SK-N-SH (cell line): Measurements from ENCODE around the gene NOG. TPM values are rescaled to one million over a fixed set of nuclear protein-coding genes. Genes with fewer than 3 reads are reported as not detected.

Experiments used
- CTCF ChIA-PET: fragments of 300-600, 350-600 bp; formaldehyde crosslinking; extraction: SDS; loops from one replicate; lab custom pipeline; 2021; lab: Yijun Ruan, JAX
- POLR2A ChIA-PET: fragments of 350-600 bp; sonication (Branson Sonifier 250); formaldehyde crosslinking; extraction: SDS; loops from one replicate; lab custom pipeline; 2020; ENCODE audit warnings: antibody characterized with exemption, inconsistent platforms; lab: Yijun Ruan, JAX
- DNase-seq: peaks from one replicate; pipeline ENCODE4 v3.0.0; 2012
- H2AFZ ChIP-seq: fragments of 200-600 bp; sonication (generic); 2 replicates; pipeline ENCODE4 v1.8.1; 2016; ENCODE audit warnings: antibody characterized with exemption, mild to moderate bottlenecking, low read depth
- H3F3A ChIP-seq: fragments of 200-600 bp; sonication (generic); replicated peaks from 2 replicates; pipeline ENCODE3; 2016; ENCODE audit warnings: antibody characterized with exemption, mild to moderate bottlenecking; ENCODE audit not compliant: insufficient read depth
- H3K27ac ChIP-seq, 2 experiments: fragments of 200-500 bp in 1 of 2; fragments of 200-600 bp in 1 of 2; sonication (Bioruptor generic) in 1 of 2; sonication (generic), shearing (Covaris generic) in 1 of 2; 2 replicates each; pipeline versions ENCODE4 v1.5.1 to v1.6.1; 2014 to 2016; ENCODE audit warnings: low read depth in 2 of 2, inconsistent platforms in 1 of 2, low read length in 1 of 2, mild to moderate bottlenecking in 1 of 2, mixed read lengths in 1 of 2
- H3K27me3 ChIP-seq: fragments of 200-600 bp; sonication (generic), shearing (Covaris generic); 2 replicates; pipeline ENCODE4 v1.6.1; 2016; ENCODE audit warnings: mixed run types; ENCODE audit not compliant: insufficient read depth
- H3K36me3 ChIP-seq, 2 experiments: fragments of 200-500 bp in 1 of 2; fragments of 200-600 bp in 1 of 2; sonication (Bioruptor generic) in 1 of 2; sonication (generic) in 1 of 2; replicated peaks in 1 of 2; 2 replicates each; pipeline versions ENCODE3 to v1.5.1; 2014 to 2016; ENCODE audit warnings: low read length in 1 of 2, mild to moderate bottlenecking in 1 of 2; ENCODE audit not compliant: insufficient read depth in 2 of 2, control insufficient read depth in 1 of 2
- H3K4me1 ChIP-seq, 2 experiments: fragments of 200-500 bp in 1 of 2; fragments of 200-600 bp in 1 of 2; sonication (Bioruptor generic) in 1 of 2; sonication (generic), shearing (Covaris generic) in 1 of 2; 2 replicates each; pipeline versions ENCODE4 v1.5.1 to v1.6.1; 2014 to 2016; ENCODE audit warnings: low read depth in 1 of 2, low read length in 1 of 2, mixed run types in 1 of 2; ENCODE audit not compliant: insufficient read depth in 2 of 2, control insufficient read depth in 1 of 2
- H3K4me2 ChIP-seq: fragments of 200-600 bp; sonication (generic), shearing (Covaris generic); 2 replicates; pipeline ENCODE4 v1.6.1; 2017; ENCODE audit warnings: mixed run types
- H3K4me3 ChIP-seq, 2 experiments: fragments of 200-500 bp in 1 of 2; fragments of 200-600 bp in 1 of 2; sonication (Bioruptor generic) in 1 of 2; sonication (generic), shearing (Covaris generic) in 1 of 2; 2 replicates each; pipeline versions ENCODE4 v1.5.1 to v1.8.1; 2014 to 2016; ENCODE audit warnings: low read depth in 2 of 2, inconsistent platforms in 1 of 2, low read length in 1 of 2, mild to moderate bottlenecking in 1 of 2, mixed read lengths in 1 of 2, moderate library complexity in 1 of 2
- H3K79me2 ChIP-seq: fragments of 200-600 bp; sonication (generic); 2 replicates; pipeline ENCODE4 v1.8.1; 2017; ENCODE audit warnings: mild to moderate bottlenecking; ENCODE audit not compliant: insufficient read depth
- H3K9ac ChIP-seq: fragments of 200-600 bp; sonication (generic); 2 replicates; pipeline ENCODE4 v1.6.1; 2017; ENCODE audit warnings: mixed run types
- H3K9me2 ChIP-seq: fragments of 200-600 bp; sonication (generic); 2 replicates; pipeline ENCODE4 v1.6.1; 2017; ENCODE audit warnings: mixed run types
- H3K9me3 ChIP-seq: fragments of 200-600 bp; sonication (generic); 2 replicates; pipeline ENCODE4 v1.6.1; 2017; ENCODE audit warnings: mixed run types, mild to moderate bottlenecking, moderate library complexity
- H4K20me1 ChIP-seq: fragments of 200-600 bp; sonication (generic); 2 replicates; pipeline ENCODE4 v1.6.1; 2017; ENCODE audit warnings: mild to moderate bottlenecking, mixed run types; ENCODE audit not compliant: insufficient read depth
- EP300 ChIP-seq, 2 experiments: IDR thresholded peaks; 2 replicates each; pipeline versions ENCODE4 v1.4.0 to v1.6.1; 2012; ENCODE audit warnings: borderline replicate concordance in 1 of 2, low read depth in 1 of 2, low read length in 1 of 2
- EZH2phosphoT487 ChIP-seq: fragments of 200-600 bp; sonication (generic); IDR thresholded peaks from 2 replicates; pipeline ENCODE4 v1.6.1; 2017; ENCODE audit warnings: low read depth, mixed run types, mild to moderate bottlenecking, antibody characterized with exemption, moderate library complexity, borderline replicate concordance
- FOSL2 ChIP-seq: IDR thresholded peaks from 2 replicates; pipeline ENCODE4 v1.4.0; 2012; ENCODE audit warnings: low read depth, mild to moderate bottlenecking, moderate library complexity, borderline replicate concordance
- FOXJ3 ChIP-seq: sonication (generic); formaldehyde crosslinking; IDR thresholded peaks from 2 replicates; pipeline ENCODE4 v1.5.1; 2020; ENCODE audit warnings: mild to moderate bottlenecking, missing genetic modification reagents
- GABPA ChIP-seq: IDR thresholded peaks from 2 replicates; pipeline ENCODE4 v1.4.0; 2012; ENCODE audit warnings: low read depth, mild to moderate bottlenecking
- MXI1 ChIP-seq: IDR thresholded peaks from 2 replicates; pipeline ENCODE4 v1.6.1; 2012; ENCODE audit warnings: mild to moderate bottlenecking, low read depth, low read length, improper control_type of control experiment
- POLR2AphosphoS5 ChIP-seq: IDR thresholded peaks from 2 replicates; pipeline ENCODE4 v1.6.1; 2012; ENCODE audit warnings: low read depth, low read length
- RAD21 ChIP-seq: IDR thresholded peaks from 2 replicates; pipeline ENCODE4 v1.6.1; 2012; ENCODE audit warnings: mild to moderate bottlenecking, low read length
- RCOR1 ChIP-seq: fragments of 150-350 bp; IDR thresholded peaks from 2 replicates; pipeline ENCODE4 v1.6.1; 2017; ENCODE audit warnings: antibody characterized with exemption, low read length
- REST ChIP-seq: IDR thresholded peaks from 2 replicates; pipeline ENCODE4 v1.6.1; 2012; ENCODE audit warnings: mild to moderate bottlenecking, low read depth, low read length, moderate library complexity
- RFX5 ChIP-seq: IDR thresholded peaks from 2 replicates; pipeline ENCODE4 v1.6.1; 2012; ENCODE audit warnings: mild to moderate bottlenecking, improper control_type of control experiment, low read length
- RXRA ChIP-seq: IDR thresholded peaks from 2 replicates; pipeline ENCODE4 v1.4.0; 2012; ENCODE audit warnings: low read depth, mild to moderate bottlenecking, borderline replicate concordance
- SIN3A ChIP-seq: IDR thresholded peaks from 2 replicates; pipeline ENCODE4 v1.6.1; 2012; ENCODE audit warnings: low read depth, mild to moderate bottlenecking, low read length, moderate library complexity, borderline replicate concordance
- TEAD4 ChIP-seq: IDR thresholded peaks from 2 replicates; pipeline ENCODE4 v1.4.0; 2012; ENCODE audit warnings: mild to moderate bottlenecking, borderline replicate concordance; ENCODE audit not compliant: insufficient read depth
- USF1 ChIP-seq: IDR thresholded peaks from 2 replicates; pipeline ENCODE4 v1.4.0; 2012; ENCODE audit warnings: low read depth, borderline replicate concordance
- USF2 ChIP-seq: fragments of 150-350 bp; IDR thresholded peaks from 2 replicates; pipeline ENCODE4 v1.6.1; 2017; ENCODE audit warnings: antibody characterized with exemption, low read length, low read depth, borderline replicate concordance
- YY1 ChIP-seq: IDR thresholded peaks from 2 replicates; pipeline ENCODE4 v1.4.0; 2012; ENCODE audit warnings: low read depth, mild to moderate bottlenecking
- WGBS: methylation state at CpG from one replicate; pipeline ENCODE4 v1.1.6; 2017; ENCODE audit warnings: low lambda C conversion rate; 5-methylcytosine and 5-hydroxymethylcytosine counted together
- polyA plus RNA-seq, 3 experiments: library from polyadenylated mRNA; depleted of rRNA; stranded (reverse); fragments of >200 nt; gene quantifications; 2 replicates each; pipeline ENCODE4 v1.2.3, GENCODE V29; 2012
- TF ChIP-seq, protein P1 (sequence below): IDR thresholded peaks from 2 replicates; pipeline ENCODE4 v1.4.0; 2012; ENCODE audit warnings: low read depth, borderline replicate concordance

NOG gene
- polyA plus RNA-seq, 1 of the 3 experiments (the other 2 are of a cell fraction), result 3.1 TPM

GRCh38 chr17:56595108-56595418 lies 1.6 kb downstream of the NOG start:
- Histone ChIP-seq H3K9me2 (no peaks in the 10 kb centered on the region), H3K79me2 (peaks cover 9% of the 10 kb centered on the region; the same call in 1 of the 2 replicates), H3F3A (peaks cover 31% of the 10 kb centered on the region), H4K20me1 (no peaks in the 10 kb centered on the region), H3K27me3 (peaks cover 16% of the 10 kb centered on the region; the same call in 1 of the 2 replicates), H3K9ac (peak overlapping the region; percentile 60; the same call in 1 of the 2 replicates), H3K9me3 (no peaks in the 10 kb centered on the region), H3K4me3 (peak overlapping the region; percentile 54 to 74; a peak in 3 of 4 replicates), H3K27ac (peak overlapping the region in 1 of 2 experiments; percentile 29; a peak in 2 of 4 replicates), H3K4me1 (peaks cover 5 to 18% of the 10 kb centered on the region in 2 experiments; a peak in 3 of 4 replicates), H3K4me2 (peak overlapping the region; percentile 98), H2AFZ (no peak overlapping the region), H3K36me3 (no peaks in the 10 kb centered on the region)
- WGBS, result 23% methylated on average over 7 of the region's 7 CpGs
- ChIA-PET CTCF (interaction anchor here (1.0 to 11.7 kb wide), 5 partner anchors 15 to 345 kb away, joined by 3 to 253 read pairs (median 25); no protein-coding TSS in a partner anchor), POLR2A (no interaction called here)
- TF ChIP-seq FOSL2, result no peak
- TF ChIP-seq YY1, result no peak
- TF ChIP-seq USF1, result no peak
- no peak for TF ChIP-seq RCOR1
- no peak for TF ChIP-seq USF2
- no peak for TF ChIP-seq RXRA
- no peak for TF ChIP-seq EZH2phosphoT487
- TF ChIP-seq POLR2AphosphoS5, result no peak
- TF ChIP-seq, protein P1, sequence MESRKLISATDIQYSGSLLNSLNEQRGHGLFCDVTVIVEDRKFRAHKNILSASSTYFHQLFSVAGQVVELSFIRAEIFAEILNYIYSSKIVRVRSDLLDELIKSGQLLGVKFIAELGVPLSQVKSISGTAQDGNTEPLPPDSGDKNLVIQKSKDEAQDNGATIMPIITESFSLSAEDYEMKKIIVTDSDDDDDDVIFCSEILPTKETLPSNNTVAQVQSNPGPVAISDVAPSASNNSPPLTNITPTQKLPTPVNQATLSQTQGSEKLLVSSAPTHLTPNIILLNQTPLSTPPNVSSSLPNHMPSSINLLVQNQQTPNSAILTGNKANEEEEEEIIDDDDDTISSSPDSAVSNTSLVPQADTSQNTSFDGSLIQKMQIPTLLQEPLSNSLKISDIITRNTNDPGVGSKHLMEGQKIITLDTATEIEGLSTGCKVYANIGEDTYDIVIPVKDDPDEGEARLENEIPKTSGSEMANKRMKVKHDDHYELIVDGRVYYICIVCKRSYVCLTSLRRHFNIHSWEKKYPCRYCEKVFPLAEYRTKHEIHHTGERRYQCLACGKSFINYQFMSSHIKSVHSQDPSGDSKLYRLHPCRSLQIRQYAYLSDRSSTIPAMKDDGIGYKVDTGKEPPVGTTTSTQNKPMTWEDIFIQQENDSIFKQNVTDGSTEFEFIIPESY, result no peak
- TF ChIP-seq REST, result no peak
- no peak for TF ChIP-seq GABPA
- no peak for TF ChIP-seq SIN3A
- TF ChIP-seq RFX5, result no peak
- no peak for TF ChIP-seq TEAD4
- TF ChIP-seq RAD21, result no peak
- TF ChIP-seq MXI1, result no peak
- TF ChIP-seq FOXJ3 (CRISPR knock-in tag), result no peak
- no peak for TF ChIP-seq EP300 (IDR thresholded peaks at IDR 0.05; ENCODE audit: borderline replicate concordance in 1 of 2, low read depth in 1 of 2, low read length in 1 of 2)
- DNase-seq, result no peak
